Measurements from ENCODE around the gene PTPN3.
"Not testable (repeated sequence)": the region's sequence is repeated elsewhere in the genome, so short reads cannot be mapped to it uniquely, and the experiment has no call there.

PTPN3 gene

DNA sequence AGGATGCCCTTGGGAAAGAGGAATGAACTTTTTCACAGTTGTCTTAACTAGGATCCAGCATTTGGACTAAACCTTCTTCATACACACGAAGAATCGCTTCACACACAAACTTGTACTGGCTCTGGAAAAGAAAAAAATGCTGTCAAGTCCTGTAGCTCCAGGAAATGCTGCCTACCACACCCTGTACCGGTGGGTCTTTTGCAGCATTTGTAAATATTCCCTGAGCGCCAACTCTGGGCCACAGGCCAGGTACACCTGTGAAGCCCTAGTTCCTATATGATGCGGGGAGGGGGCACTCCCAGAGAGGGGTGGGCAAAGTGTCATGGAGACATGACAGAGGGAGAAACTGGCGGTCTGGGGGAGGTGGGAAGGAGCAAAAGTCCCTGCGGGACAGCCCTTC lies 118.6 kb downstream of the PTPN3 start:
- no peak for TF ChIP-seq JUND (IDR thresholded peaks at IDR 0.05; ENCODE audit: low read depth)
- DNase-seq (ENCODE audit: low read depth in 1 of 2, low spot score in 1 of 2), result no peak
- in situ Hi-C loops (cut with HindIII; ENCODE audit: low pct_unique_long_range_greater_than_20kb, low sequenced_read_pairs), result no loop called here

DNA sequence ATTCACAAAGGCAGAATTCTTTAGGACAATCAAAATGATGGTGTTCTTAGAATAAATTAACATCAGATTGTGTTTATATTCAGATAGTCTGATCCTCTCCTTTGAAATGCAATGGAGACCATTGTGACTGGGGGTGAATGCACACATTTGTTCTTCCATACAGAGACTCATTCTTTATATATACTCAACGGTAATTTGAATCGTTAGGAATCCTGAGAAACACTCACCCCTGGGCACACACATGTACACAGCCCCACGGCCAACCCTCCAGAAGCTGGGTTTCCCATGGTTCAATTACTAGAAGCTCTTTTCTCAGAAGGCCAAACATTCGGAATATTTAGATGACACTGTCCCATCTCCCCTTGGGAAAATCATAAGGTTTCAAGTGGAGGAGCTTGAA lies 119.8 kb downstream of the PTPN3 start:
- no peak for DNase-seq (ENCODE audit: low read depth in 1 of 2, low spot score in 1 of 2)
- in situ Hi-C loops (cut with HindIII; ENCODE audit: low pct_unique_long_range_greater_than_20kb, low sequenced_read_pairs), result no loop called here
- TF ChIP-seq JUND (IDR thresholded peaks at IDR 0.05; ENCODE audit: low read depth), result no peak

GRCh38 chr9:109372246-109372645 lies 125.9 kb downstream of the PTPN3 start:
- in situ Hi-C loops (cut with HindIII; ENCODE audit: low pct_unique_long_range_greater_than_20kb, low sequenced_read_pairs), result no loop called here
- DNase-seq (ENCODE audit: low read depth in 1 of 2, low spot score in 1 of 2), result peak in 1 of 2 experiments; percentile 29
- no peak for TF ChIP-seq JUND (IDR thresholded peaks at IDR 0.05; ENCODE audit: low read depth)

DNA sequence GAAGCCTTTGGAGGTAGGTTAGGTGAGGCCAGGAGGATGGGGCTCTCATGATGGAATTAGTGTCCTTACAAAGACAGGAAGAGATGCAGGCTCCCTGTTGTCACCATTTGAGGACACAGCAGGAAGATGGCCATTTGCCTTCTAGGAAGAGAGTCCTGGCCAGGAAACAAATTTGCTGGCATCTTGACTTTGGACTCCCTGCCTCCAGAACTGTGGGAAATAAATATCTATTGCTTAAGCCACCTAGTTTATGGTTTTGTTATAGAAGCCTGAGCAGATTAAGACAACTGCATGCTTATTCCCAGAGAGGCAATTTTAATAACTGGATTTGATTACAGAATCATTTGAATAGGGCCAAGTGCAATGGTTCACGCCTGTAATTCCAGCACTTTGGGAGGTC lies 126.7 kb downstream of the PTPN3 start:
- in situ Hi-C loops (cut with HindIII; ENCODE audit: low pct_unique_long_range_greater_than_20kb, low sequenced_read_pairs), result no loop called here
- no peak for DNase-seq (ENCODE audit: low read depth in 1 of 2, low spot score in 1 of 2)
- TF ChIP-seq JUND (IDR thresholded peaks at IDR 0.05; ENCODE audit: low read depth), result no peak

- in situ Hi-C loops (cut with HindIII; ENCODE audit: low pct_unique_long_range_greater_than_20kb, low sequenced_read_pairs), result no loop called here
- peak in 1 of 2 experiments; percentile 59 for DNase-seq (ENCODE audit: low read depth in 1 of 2, low spot score in 1 of 2)
- TF ChIP-seq JUND (IDR thresholded peaks at IDR 0.05; ENCODE audit: low read depth), result no peak
Observed at GRCh38 chr9:109369285-109369684, 128.8 kb downstream of the PTPN3 start.

GRCh38 chr9:109360771-109361170 lies 137.3 kb downstream of the PTPN3 start:
- no peak for DNase-seq (ENCODE audit: low read depth in 1 of 2, low spot score in 1 of 2)
- in situ Hi-C loops (cut with HindIII; ENCODE audit: low pct_unique_long_range_greater_than_20kb, low sequenced_read_pairs), result no loop called here
- no peak for TF ChIP-seq JUND (IDR thresholded peaks at IDR 0.05; ENCODE audit: low read depth)

GRCh38 chr9:109358968-109359603 lies 139.0 kb downstream of the PTPN3 start:
- in situ Hi-C loops (cut with HindIII; ENCODE audit: low pct_unique_long_range_greater_than_20kb, low sequenced_read_pairs), result not testable (repeated sequence)

GRCh38 chr9:109355564-109356297 lies 142.4 kb downstream of the PTPN3 start:
- in situ Hi-C loops (cut with HindIII; ENCODE audit: low pct_unique_long_range_greater_than_20kb, low sequenced_read_pairs), result no loop called here
- no peak for DNase-seq (ENCODE audit: low read depth in 1 of 2, low spot score in 1 of 2)
- no peak for TF ChIP-seq JUND (IDR thresholded peaks at IDR 0.05; ENCODE audit: low read depth)

More at GRCh38 chr9:109358968-109359603, 139.0 kb downstream of the PTPN3 start:
- DNase-seq (ENCODE audit: low read depth in 1 of 2, low spot score in 1 of 2), result not testable (repeated sequence)

- in situ Hi-C loops (cut with HindIII; ENCODE audit: low pct_unique_long_range_greater_than_20kb, low sequenced_read_pairs), result no loop called here
- TF ChIP-seq JUND (IDR thresholded peaks at IDR 0.05; ENCODE audit: low read depth), result no peak
- no peak for DNase-seq (ENCODE audit: low read depth in 1 of 2, low spot score in 1 of 2)
Observed at GRCh38 chr9:109354190-109354589, 143.9 kb downstream of the PTPN3 start.

DNA sequence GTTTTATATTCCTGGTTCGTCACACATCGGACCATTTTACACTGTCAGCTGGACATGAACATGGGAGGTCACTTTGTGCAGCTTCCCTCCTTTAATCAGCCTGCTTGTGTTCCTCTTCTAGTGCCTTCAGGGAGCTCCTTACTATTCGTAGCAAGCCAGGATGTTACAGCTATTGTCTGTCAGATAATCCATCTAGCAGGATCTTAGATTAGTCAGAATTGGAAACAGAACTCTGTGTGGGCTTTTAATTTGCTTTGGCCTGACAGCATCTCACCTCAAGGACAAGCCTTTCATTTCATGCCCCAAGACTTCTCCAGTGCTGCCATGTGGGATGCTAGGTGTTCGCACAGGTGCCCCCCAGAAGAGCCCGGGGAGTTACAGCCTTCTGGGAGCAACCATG lies 147.1 kb downstream of the PTPN3 start:
- in situ Hi-C loops (cut with HindIII; ENCODE audit: low pct_unique_long_range_greater_than_20kb, low sequenced_read_pairs), result no loop called here
- no peak for TF ChIP-seq JUND (IDR thresholded peaks at IDR 0.05; ENCODE audit: low read depth)
- DNase-seq (ENCODE audit: low read depth in 1 of 2, low spot score in 1 of 2), result no peak

GRCh38 chr9:109349421-109349846 lies 148.7 kb downstream of the PTPN3 start:
- TF ChIP-seq JUND (IDR thresholded peaks at IDR 0.05; ENCODE audit: low read depth), result no peak
- in situ Hi-C loops (cut with HindIII; ENCODE audit: low pct_unique_long_range_greater_than_20kb, low sequenced_read_pairs), result no loop called here
- DNase-seq (ENCODE audit: low read depth in 1 of 2, low spot score in 1 of 2), result no peak

DNA sequence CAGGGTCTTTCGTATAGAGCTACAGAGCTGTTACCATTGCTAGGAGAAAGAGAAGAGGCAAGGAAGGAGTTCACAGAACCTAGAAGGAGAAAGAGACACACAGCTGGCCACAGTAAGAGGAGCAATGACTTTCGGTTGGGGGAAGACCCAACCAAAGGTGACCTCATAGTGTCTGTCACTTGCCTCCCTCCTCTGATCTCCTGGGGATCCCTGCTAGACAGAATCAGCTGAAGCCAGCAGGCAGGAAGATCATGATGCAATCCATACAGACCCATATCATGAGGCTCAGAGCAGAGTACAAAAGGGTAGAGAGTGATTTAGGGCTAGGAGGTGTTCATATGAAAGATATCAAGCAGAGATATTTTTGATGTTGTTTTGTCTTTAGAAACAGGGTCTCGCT lies 151.2 kb downstream of the PTPN3 start:
- in situ Hi-C loops (cut with HindIII; ENCODE audit: low pct_unique_long_range_greater_than_20kb, low sequenced_read_pairs), result no loop called here
- DNase-seq (ENCODE audit: low read depth in 1 of 2, low spot score in 1 of 2), result no peak
- no peak for TF ChIP-seq JUND (IDR thresholded peaks at IDR 0.05; ENCODE audit: low read depth)

GRCh38 chr9:109344866-109345265 lies 153.2 kb downstream of the PTPN3 start:
- no peak for DNase-seq (ENCODE audit: low read depth in 1 of 2, low spot score in 1 of 2)
- TF ChIP-seq JUND (IDR thresholded peaks at IDR 0.05; ENCODE audit: low read depth), result no peak
- in situ Hi-C loops (cut with HindIII; ENCODE audit: low pct_unique_long_range_greater_than_20kb, low sequenced_read_pairs), result no loop called here

Measured in T47D (cell line).